Left lung (tissue), 10 donors: ENCODE data around the gene SIX2. TPM values are rescaled to one million over a fixed set of nuclear protein-coding genes. Genes with fewer than 3 reads are reported as not detected.

Experiments used
- ATAC-seq: fragments of 200-7000 bp; cut with Tn5 transposase; one replicate; pipeline ENCODE4 v1.9.1; 2020; ENCODE audit warnings: moderate library complexity
- DNase-seq, 4 donors: peaks; one replicate each; pipeline ENCODE4 v3.0.0-alpha.2; 2013 to 2020
- H3K27ac ChIP-seq, 2 donors: fragments of 200-600 bp; sonication (generic) in 1 of 2; one replicate each; pipeline versions ENCODE4 v1.5.0 to v1.8.0; 2020 to 2021
- H3K27me3 ChIP-seq, 2 donors: fragments of 200-600 bp; sonication (generic) in 1 of 2; one replicate each; pipeline versions ENCODE4 v1.5.0 to v1.8.0; 2020 to 2021
- H3K36me3 ChIP-seq, 2 donors: fragments of 200-600 bp; sonication (generic) in 1 of 2; one replicate each; pipeline versions ENCODE4 v1.5.0 to v1.8.0; 2020 to 2021
- H3K4me1 ChIP-seq, 2 donors: fragments of 200-600 bp; one replicate each; pipeline ENCODE4 v1.8.0; 2021
- H3K4me3 ChIP-seq, 2 donors: fragments of 200-600 bp; sonication (generic) in 1 of 2; one replicate each; pipeline versions ENCODE4 v1.5.0 to v1.8.0; 2020 to 2021; ENCODE audit warnings: mild to moderate bottlenecking in 1 of 2
- H3K9me3 ChIP-seq, 2 donors: fragments of 200-600 bp; sonication (generic) in 1 of 2; one replicate each; pipeline versions ENCODE4 v1.5.0 to v1.8.0; 2020 to 2021
- intact Hi-C, 2 donors: fragments of 100-400 bp; cut with DNase I; formaldehyde crosslinking; loops; one replicate each; pipeline versions ENCODE4 v1.11.2 to v1.14.2; 2022
- polyA plus RNA-seq, 6 donors: library from polyadenylated mRNA; unstranded; fragments of 120-200 nt; gene quantifications; one replicate each; pipeline ENCODE4 v1.2.1, GENCODE V29; 2013; ENCODE audit not compliant: insufficient read length in 6 of 6
- total RNA-seq, 2 donors: library from RNA; stranded (reverse); fragmentation: NEBNext Ultra II Directional; extraction: Animal tissue kit (Norgen Biotek cat#: 25700); gene quantifications; one replicate each; pipeline ENCODE4 v1.2.1, GENCODE V29; 2021
- TF ChIP-seq, protein P1 (sequence below), 2 donors: fragments of 200-600 bp; sonication (generic) in 1 of 2; IDR thresholded peaks; one replicate each; pipeline versions ENCODE4 v1.5.0 to v1.8.0; 2021; ENCODE audit warnings: antibody characterized with exemption in 2 of 2
- donor health status: DM: no; HTN: yes; CAD: no.
- donor health status: DM: no; HTN: no; CAD: no.

SIX2 gene
- total and polyA plus RNA-seq, 8 donors, result 0.20 to 0.45 (median 0.27) TPM

GRCh38 chr2:45000341-45000901 is 8.8 kb downstream of the SIX2 start:
- peak; percentile 43 for ATAC-seq
- DNase-seq, result no peak
- Histone ChIP-seq H3K9me3 (no peaks in the 10 kb centered on the region), H3K27me3 (peaks cover 87 to 94% of the 10 kb centered on the region in 2 donors), H3K36me3 (no peaks in the 10 kb centered on the region), H3K27ac (no peak overlapping the region), H3K4me3 (no peak overlapping the region), H3K4me1 (peaks cover 14 to 29% of the 10 kb centered on the region in 2 donors)
- TF ChIP-seq, protein P1, sequence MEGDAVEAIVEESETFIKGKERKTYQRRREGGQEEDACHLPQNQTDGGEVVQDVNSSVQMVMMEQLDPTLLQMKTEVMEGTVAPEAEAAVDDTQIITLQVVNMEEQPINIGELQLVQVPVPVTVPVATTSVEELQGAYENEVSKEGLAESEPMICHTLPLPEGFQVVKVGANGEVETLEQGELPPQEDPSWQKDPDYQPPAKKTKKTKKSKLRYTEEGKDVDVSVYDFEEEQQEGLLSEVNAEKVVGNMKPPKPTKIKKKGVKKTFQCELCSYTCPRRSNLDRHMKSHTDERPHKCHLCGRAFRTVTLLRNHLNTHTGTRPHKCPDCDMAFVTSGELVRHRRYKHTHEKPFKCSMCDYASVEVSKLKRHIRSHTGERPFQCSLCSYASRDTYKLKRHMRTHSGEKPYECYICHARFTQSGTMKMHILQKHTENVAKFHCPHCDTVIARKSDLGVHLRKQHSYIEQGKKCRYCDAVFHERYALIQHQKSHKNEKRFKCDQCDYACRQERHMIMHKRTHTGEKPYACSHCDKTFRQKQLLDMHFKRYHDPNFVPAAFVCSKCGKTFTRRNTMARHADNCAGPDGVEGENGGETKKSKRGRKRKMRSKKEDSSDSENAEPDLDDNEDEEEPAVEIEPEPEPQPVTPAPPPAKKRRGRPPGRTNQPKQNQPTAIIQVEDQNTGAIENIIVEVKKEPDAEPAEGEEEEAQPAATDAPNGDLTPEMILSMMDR (IDR thresholded peaks at IDR 0.05), result no peak
- intact Hi-C loops, result no loop called here

- no peak for ATAC-seq
- TF ChIP-seq, protein P1 (IDR thresholded peaks at IDR 0.05), result no peak
- DNase-seq, result no peak
- intact Hi-C loops, result no loop called here
- H3K4me3 ChIP-seq, result no peak overlapping the region
- no peaks in the 10 kb centered on the region for H3K36me3 ChIP-seq
- H3K27ac ChIP-seq, result no peak overlapping the region
- peaks cover 85 to 90% of the 10 kb centered on the region in 2 donors for H3K27me3 ChIP-seq
- H3K4me1 ChIP-seq, result peaks cover 10 to 22% of the 10 kb centered on the region in 2 donors
- H3K9me3 ChIP-seq, result no peaks in the 10 kb centered on the region
These were observed 9.7 kb downstream of the SIX2 start for GRCh38 chr2:44999540-44999939.

DNA sequence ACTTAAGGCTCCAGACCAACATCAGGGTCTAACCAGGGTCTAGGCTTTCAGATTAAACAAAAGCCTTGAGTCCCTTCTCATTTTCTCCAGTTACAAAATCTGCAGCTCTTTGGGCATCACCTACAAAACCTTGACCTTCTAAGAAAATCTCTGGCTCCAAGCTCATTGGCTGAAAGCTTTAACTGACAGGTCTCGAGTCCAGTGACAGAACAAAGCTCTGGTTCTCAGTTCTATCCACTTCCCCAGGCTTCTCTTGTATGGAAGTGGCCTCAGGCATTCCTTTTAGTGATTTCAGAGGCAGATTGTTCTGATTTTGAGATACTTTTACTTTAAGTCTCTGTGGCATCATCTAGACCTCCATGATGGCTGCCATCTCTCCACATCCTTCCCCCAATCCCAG is 11.3 kb downstream of the SIX2 start:
- TF ChIP-seq, protein P1 (IDR thresholded peaks at IDR 0.05), result no peak
- no peak for DNase-seq
- ATAC-seq, result no peak
- H3K27me3 ChIP-seq, result peaks cover 78 to 83% of the 10 kb centered on the region in 2 donors
- no peaks in the 10 kb centered on the region for H3K9me3 ChIP-seq
- no peaks in the 10 kb centered on the region for H3K36me3 ChIP-seq
- intact Hi-C loops, result no loop called here
- peaks cover 4 to 16% of the 10 kb centered on the region in 2 donors for H3K4me1 ChIP-seq
- H3K4me3 ChIP-seq, result no peak overlapping the region
- H3K27ac ChIP-seq, result no peak overlapping the region

DNA sequence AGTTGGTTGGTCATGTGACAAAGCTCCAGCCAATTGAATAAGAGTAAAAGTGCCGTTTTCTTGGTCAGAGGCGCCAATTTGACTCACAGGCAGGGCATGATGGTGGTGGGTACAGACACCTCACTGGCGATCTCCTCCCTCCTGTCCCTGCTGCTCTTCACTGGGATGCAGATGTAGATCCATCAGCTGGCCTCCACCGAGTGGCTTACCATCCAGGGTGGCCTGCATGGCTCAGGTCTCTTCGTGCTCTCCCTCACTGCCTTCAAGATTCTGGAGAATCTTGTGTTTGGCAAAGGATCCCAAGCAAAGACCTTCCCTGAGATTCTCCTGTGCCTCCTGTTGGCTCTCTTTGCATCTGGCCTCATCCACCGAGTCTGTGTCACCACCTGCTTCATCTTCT is 12.9 kb downstream of the SIX2 start:
- no peaks in the 10 kb centered on the region for H3K36me3 ChIP-seq
- peaks cover 68 to 80% of the 10 kb centered on the region in 2 donors for H3K27me3 ChIP-seq
- ATAC-seq (no peak), DNase-seq (no peak)
- H3K4me1 ChIP-seq, result peaks cover 4 to 9% of the 10 kb centered on the region in 2 donors
- no peak overlapping the region for H3K27ac ChIP-seq
- H3K9me3 ChIP-seq, result peaks cover 0 to 5% of the 10 kb centered on the region in 2 donors
- TF ChIP-seq, protein P1 (IDR thresholded peaks at IDR 0.05), result no peak
- intact Hi-C loops, result no loop called here
- H3K4me3 ChIP-seq, result no peak overlapping the region

GRCh38 chr2:44994377-44994776 is 14.9 kb downstream of the SIX2 start:
- Histone ChIP-seq H3K36me3 (no peaks in the 10 kb centered on the region), H3K27ac (no peak overlapping the region), H3K9me3 (peaks cover 0 to 5% of the 10 kb centered on the region in 2 donors), H3K4me3 (no peak overlapping the region), H3K4me1 (no peaks in the 10 kb centered on the region), H3K27me3 (peaks cover 48 to 76% of the 10 kb centered on the region in 2 donors)
- ATAC-seq (no peak), DNase-seq (no peak)
- TF ChIP-seq, protein P1 (IDR thresholded peaks at IDR 0.05), result no peak
- intact Hi-C loops, result no loop called here
